HG03097 (cell line): ENCODE measurements around the gene FGD4.
"Not testable (repeated sequence)": the region's sequence is repeated elsewhere in the genome, so short reads cannot be mapped to it uniquely, and the experiment has no call there.

Experiments used
- ATAC-seq: cut with Tn5 transposase; IDR thresholded peaks from one replicate; pipeline ENCODE4 v1.9.1; 2021; ENCODE audit not compliant: unreplicated experiment, low FRiP score

The FGD4 gene

GRCh38 chr12:32548691-32549281 lies 149.4 kb downstream of the FGD4 start:
- ATAC-seq, result no peak

GRCh38 chr12:32549675-32550079 lies 150.3 kb downstream of the FGD4 start:
- no peak for ATAC-seq

- no peak for ATAC-seq
Measured at GRCh38 chr12:32551058-32551457, 151.7 kb downstream of the FGD4 start.

GRCh38 chr12:32558903-32559302 lies 159.5 kb downstream of the FGD4 start:
- peak; percentile 96 for ATAC-seq

- ATAC-seq, result no peak
Measured at GRCh38 chr12:32559434-32559833, 160.1 kb downstream of the FGD4 start.

- ATAC-seq, result no peak
Measured at GRCh38 chr12:32560520-32560919, 161.2 kb downstream of the FGD4 start.

GRCh38 chr12:32561931-32562341 lies 162.6 kb downstream of the FGD4 start:
- no peak for ATAC-seq

GRCh38 chr12:32562413-32562812 lies 163.1 kb downstream of the FGD4 start:
- not testable (repeated sequence) for ATAC-seq

GRCh38 chr12:32566663-32567295 lies 167.4 kb downstream of the FGD4 start:
- no peak for ATAC-seq

GRCh38 chr12:32567296-32567674 lies 167.9 kb downstream of the FGD4 start:
- ATAC-seq, result no peak

GRCh38 chr12:32568228-32568627 lies 168.9 kb downstream of the FGD4 start:
- no peak for ATAC-seq

GRCh38 chr12:32569259-32569658 lies 169.9 kb downstream of the FGD4 start:
- ATAC-seq, result no peak

GRCh38 chr12:32574585-32574984 lies 175.2 kb downstream of the FGD4 start:
- ATAC-seq, result no peak

GRCh38 chr12:32577328-32577727 lies 178.0 kb downstream of the FGD4 start:
- no peak for ATAC-seq

GRCh38 chr12:32583534-32583933 lies 184.2 kb downstream of the FGD4 start:
- ATAC-seq, result no peak

- no peak for ATAC-seq
Measured at GRCh38 chr12:32585680-32586079, 186.3 kb downstream of the FGD4 start.

GRCh38 chr12:32586390-32586789 lies 187.0 kb downstream of the FGD4 start:
- no peak for ATAC-seq

GRCh38 chr12:32587581-32588495 lies 188.5 kb downstream of the FGD4 start:
- no peak for ATAC-seq

- no peak for ATAC-seq
Measured at GRCh38 chr12:32588604-32589003, 189.2 kb downstream of the FGD4 start.

GRCh38 chr12:32589165-32589865 lies 190.0 kb downstream of the FGD4 start:
- ATAC-seq, result no peak

- ATAC-seq, result no peak
Measured at GRCh38 chr12:32595251-32595650, 195.9 kb downstream of the FGD4 start.
